ENCODE data around the gene PDE10A.
"Not testable (repeated sequence)": the region's sequence is repeated elsewhere in the genome, so short reads cannot be mapped to it uniquely, and the experiment has no call there.

PDE10A gene

DNA sequence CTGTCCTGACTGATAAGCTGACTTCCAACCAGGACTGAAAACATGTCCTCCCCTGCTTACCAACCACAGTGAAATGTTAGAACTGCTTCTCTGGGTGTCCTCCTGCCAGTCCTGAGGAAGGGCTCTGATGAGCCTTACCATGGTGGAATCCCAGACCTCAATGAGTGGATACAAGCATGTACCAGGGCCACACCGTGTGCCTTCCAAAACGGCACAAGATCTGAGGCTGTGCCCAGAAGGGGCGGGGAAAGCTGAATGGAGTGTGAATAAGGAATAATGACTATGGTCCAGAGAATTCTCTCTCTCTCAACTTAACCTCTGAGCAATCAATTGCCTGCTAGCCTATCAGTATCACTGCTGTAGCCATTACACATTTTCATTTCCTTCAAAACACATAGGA is 51.7 kb downstream of the PDE10A start:
- ATAC-seq, result no peak
- no peak for TF ChIP-seq ISL1 (CRISPR knock-in tag; IDR thresholded peaks at IDR 0.05)
- TF ChIP-seq GLIS3 (CRISPR knock-in tag; IDR thresholded peaks at IDR 0.05), result no peak

DNA sequence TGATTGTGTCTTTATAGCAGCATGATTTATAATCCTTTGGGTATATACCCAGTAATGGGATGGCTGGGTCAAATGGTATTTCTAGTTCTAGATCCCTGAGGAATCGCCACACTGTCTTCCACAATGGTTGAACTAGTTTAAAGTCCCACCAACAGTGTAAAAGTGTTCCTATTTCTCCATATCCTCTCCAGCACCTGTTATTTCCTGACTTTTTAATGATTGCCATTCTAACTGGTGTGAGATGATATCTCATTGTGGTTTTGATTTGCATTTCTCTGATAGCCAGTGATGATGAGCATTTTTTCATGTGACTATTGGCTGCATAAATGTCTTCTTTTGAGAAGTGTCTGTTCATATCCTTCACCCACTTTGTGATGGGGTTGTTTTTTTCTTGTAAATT is 54.5 kb downstream of the PDE10A start:
- not testable (repeated sequence) for ATAC-seq

DNA sequence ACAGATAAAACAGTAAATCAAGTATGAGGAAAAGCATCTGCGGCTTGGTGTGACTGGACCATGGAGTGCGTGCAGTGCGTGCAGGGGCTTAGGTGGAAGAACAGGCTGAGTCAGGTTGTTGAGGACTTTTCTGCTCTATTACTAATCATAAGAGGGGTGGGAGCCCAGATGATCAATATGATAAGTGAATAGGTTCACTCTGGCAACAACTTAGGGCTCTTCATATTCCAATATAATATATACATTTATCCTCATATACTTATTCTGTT is 56.4 kb downstream of the PDE10A start:
- TF ChIP-seq ARNTL (CRISPR knock-in tag; IDR thresholded peaks at IDR 0.05; ENCODE audit: borderline replicate concordance, low read depth) (no peak), OSR1 (CRISPR knock-in tag; IDR thresholded peaks at IDR 0.05) (no peak), ISL1 (CRISPR knock-in tag; IDR thresholded peaks at IDR 0.05) (no peak), ZFP30 (CRISPR knock-in tag; IDR thresholded peaks at IDR 0.05) (no peak), ZFP3 (CRISPR knock-in tag; IDR thresholded peaks at IDR 0.05) (no peak), PPARA (CRISPR knock-in tag; IDR thresholded peaks at IDR 0.05; ENCODE audit: borderline replicate concordance) (no peak), RARB (CRISPR knock-in tag; IDR thresholded peaks at IDR 0.05) (no peak), BACH2 (CRISPR knock-in tag; IDR thresholded peaks at IDR 0.05; ENCODE audit: borderline replicate concordance) (no peak), CSDC2 (CRISPR knock-in tag; IDR thresholded peaks at IDR 0.05) (no peak), SNAI2 (CRISPR knock-in tag; IDR thresholded peaks at IDR 0.05) (no peak), TOX (CRISPR knock-in tag; IDR thresholded peaks at IDR 0.05; ENCODE audit: borderline replicate concordance) (no peak), TCF4 (CRISPR knock-in tag; IDR thresholded peaks at IDR 0.05; ENCODE audit: borderline replicate concordance) (no peak), GLIS3 (CRISPR knock-in tag; IDR thresholded peaks at IDR 0.05) (no peak), ZNF70 (CRISPR knock-in tag; IDR thresholded peaks at IDR 0.05) (no peak), ZNF565 (CRISPR knock-in tag; conservative IDR thresholded peaks at IDR 0.05; ENCODE audit: low read depth) (no peak)
- TF ChIP-seq, protein P1, sequence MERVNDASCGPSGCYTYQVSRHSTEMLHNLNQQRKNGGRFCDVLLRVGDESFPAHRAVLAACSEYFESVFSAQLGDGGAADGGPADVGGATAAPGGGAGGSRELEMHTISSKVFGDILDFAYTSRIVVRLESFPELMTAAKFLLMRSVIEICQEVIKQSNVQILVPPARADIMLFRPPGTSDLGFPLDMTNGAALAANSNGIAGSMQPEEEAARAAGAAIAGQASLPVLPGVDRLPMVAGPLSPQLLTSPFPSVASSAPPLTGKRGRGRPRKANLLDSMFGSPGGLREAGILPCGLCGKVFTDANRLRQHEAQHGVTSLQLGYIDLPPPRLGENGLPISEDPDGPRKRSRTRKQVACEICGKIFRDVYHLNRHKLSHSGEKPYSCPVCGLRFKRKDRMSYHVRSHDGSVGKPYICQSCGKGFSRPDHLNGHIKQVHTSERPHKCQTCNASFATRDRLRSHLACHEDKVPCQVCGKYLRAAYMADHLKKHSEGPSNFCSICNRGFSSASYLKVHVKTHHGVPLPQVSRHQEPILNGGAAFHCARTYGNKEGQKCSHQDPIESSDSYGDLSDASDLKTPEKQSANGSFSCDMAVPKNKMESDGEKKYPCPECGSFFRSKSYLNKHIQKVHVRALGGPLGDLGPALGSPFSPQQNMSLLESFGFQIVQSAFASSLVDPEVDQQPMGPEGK (CRISPR knock-in tag; IDR thresholded peaks at IDR 0.05; ENCODE audit: borderline replicate concordance), result no peak
- TF ChIP-seq, protein P2, sequence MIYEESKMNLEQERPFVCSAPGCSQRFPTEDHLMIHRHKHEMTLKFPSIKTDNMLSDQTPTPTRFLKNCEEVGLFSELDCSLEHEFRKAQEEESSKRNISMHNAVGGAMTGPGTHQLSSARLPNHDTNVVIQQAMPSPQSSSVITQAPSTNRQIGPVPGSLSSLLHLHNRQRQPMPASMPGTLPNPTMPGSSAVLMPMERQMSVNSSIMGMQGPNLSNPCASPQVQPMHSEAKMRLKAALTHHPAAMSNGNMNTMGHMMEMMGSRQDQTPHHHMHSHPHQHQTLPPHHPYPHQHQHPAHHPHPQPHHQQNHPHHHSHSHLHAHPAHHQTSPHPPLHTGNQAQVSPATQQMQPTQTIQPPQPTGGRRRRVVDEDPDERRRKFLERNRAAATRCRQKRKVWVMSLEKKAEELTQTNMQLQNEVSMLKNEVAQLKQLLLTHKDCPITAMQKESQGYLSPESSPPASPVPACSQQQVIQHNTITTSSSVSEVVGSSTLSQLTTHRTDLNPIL (CRISPR knock-in tag; IDR thresholded peaks at IDR 0.05; ENCODE audit: low read depth), result no peak
- TF ChIP-seq, protein P3, sequence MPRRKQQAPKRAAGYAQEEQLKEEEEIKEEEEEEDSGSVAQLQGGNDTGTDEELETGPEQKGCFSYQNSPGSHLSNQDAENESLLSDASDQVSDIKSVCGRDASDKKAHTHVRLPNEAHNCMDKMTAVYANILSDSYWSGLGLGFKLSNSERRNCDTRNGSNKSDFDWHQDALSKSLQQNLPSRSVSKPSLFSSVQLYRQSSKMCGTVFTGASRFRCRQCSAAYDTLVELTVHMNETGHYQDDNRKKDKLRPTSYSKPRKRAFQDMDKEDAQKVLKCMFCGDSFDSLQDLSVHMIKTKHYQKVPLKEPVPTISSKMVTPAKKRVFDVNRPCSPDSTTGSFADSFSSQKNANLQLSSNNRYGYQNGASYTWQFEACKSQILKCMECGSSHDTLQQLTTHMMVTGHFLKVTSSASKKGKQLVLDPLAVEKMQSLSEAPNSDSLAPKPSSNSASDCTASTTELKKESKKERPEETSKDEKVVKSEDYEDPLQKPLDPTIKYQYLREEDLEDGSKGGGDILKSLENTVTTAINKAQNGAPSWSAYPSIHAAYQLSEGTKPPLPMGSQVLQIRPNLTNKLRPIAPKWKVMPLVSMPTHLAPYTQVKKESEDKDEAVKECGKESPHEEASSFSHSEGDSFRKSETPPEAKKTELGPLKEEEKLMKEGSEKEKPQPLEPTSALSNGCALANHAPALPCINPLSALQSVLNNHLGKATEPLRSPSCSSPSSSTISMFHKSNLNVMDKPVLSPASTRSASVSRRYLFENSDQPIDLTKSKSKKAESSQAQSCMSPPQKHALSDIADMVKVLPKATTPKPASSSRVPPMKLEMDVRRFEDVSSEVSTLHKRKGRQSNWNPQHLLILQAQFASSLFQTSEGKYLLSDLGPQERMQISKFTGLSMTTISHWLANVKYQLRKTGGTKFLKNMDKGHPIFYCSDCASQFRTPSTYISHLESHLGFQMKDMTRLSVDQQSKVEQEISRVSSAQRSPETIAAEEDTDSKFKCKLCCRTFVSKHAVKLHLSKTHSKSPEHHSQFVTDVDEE (CRISPR knock-in tag; IDR thresholded peaks at IDR 0.05), result no peak
- ATAC-seq, result no peak

DNA sequence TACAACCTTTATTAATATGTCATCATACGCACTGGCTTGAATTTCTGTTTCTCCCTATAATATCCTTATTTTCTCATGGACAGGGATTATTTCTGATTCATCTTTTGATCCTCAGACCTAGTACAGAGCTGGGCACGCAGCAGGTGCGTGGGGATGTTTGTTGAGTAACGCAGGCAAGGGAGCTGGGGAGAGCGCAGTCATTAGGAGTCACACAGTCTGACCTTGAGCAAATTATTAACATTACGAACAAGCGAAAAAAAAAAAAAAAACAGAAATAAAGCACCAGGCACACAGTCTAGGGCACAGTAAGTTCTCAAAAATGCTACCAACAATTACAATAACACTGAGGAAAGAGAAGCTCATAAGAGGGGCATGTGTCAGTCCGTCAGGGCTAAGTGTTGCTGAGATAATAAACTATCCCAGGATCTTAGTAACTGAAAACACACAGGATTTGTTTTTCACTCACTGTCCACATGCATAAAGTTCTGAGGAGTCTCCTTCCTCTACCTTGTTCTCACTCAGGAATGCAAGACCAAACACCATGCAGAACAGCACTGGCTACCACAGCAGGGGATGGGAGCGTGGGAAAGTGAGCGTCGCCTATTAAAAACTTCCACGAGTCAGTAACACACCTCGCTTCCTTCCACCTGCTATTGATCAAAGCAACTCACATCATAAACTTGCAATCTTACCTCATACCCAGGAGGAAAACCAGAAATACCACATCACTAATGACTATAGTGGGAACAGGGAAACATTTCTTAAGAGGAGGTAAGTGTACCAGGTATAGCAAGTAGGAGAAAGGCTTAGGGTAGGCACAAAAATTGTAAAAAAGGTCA is 56.9 kb downstream of the PDE10A start:
- no peak for ATAC-seq
- no peak for TF ChIP-seq SNAI2 (CRISPR knock-in tag; IDR thresholded peaks at IDR 0.05)
- no peak for TF ChIP-seq ARNTL (CRISPR knock-in tag; IDR thresholded peaks at IDR 0.05; ENCODE audit: borderline replicate concordance, low read depth)
- TF ChIP-seq, protein P2 (CRISPR knock-in tag; IDR thresholded peaks at IDR 0.05; ENCODE audit: low read depth), result no peak
- TF ChIP-seq GLIS3 (CRISPR knock-in tag; IDR thresholded peaks at IDR 0.05), result no peak
- TF ChIP-seq ZFP3 (CRISPR knock-in tag; IDR thresholded peaks at IDR 0.05), result no peak
- no peak for TF ChIP-seq ZC3H10 (CRISPR knock-in tag; IDR thresholded peaks at IDR 0.05)
- TF ChIP-seq ZNF8 (CRISPR knock-in tag; IDR thresholded peaks at IDR 0.05), result no peak
- no peak for TF ChIP-seq TOX (CRISPR knock-in tag; IDR thresholded peaks at IDR 0.05; ENCODE audit: borderline replicate concordance)

Data from SK-N-SH treated with all-trans-retinoic acid at 6 μM for 48 hours (cell line).